Ascending aorta (tissue), 2 donors: ENCODE results near the gene KHDRBS1. TPM values are rescaled to one million over a fixed set of nuclear protein-coding genes. Genes with fewer than 3 reads are reported as not detected.

Experiments used
- DNase-seq, 2 donors: peaks; one replicate each; pipeline ENCODE4 v3.0.0-alpha.2; 2019; ENCODE audit warnings: low spot score in 2 of 2
- H3K27ac ChIP-seq, 2 donors: fragments of 200-600 bp; sonication (generic); one replicate each; pipeline ENCODE4 v1.5.1; 2016 to 2017; ENCODE audit warnings: mild to moderate bottlenecking in 1 of 2
- H3K27me3 ChIP-seq: fragments of 200-600 bp; sonication (generic); one replicate; pipeline ENCODE4 v1.5.1; 2017
- H3K36me3 ChIP-seq, 2 donors: fragments of 200-600 bp; sonication (generic); one replicate each; pipeline ENCODE4 v1.5.1; 2016
- H3K4me1 ChIP-seq, 2 donors: fragments of 200-600 bp; sonication (generic); one replicate each; pipeline ENCODE4 v1.5.1; 2016 to 2017; ENCODE audit warnings: mild to moderate bottlenecking in 1 of 2
- H3K4me3 ChIP-seq, 2 donors: fragments of 200-600 bp; sonication (generic); one replicate each; pipeline ENCODE4 v1.5.1; 2016 to 2017; ENCODE audit warnings: mild to moderate bottlenecking in 1 of 2
- H3K9me3 ChIP-seq, 2 donors: fragments of 200-600 bp; sonication (generic); one replicate each; pipeline ENCODE4 v1.5.1; 2016
- intact Hi-C: fragments of 100-400 bp; cut with DNase I; formaldehyde crosslinking; loops from one replicate; pipeline ENCODE4 v1.15.1; 2023
- total RNA-seq: library from RNA; depleted of rRNA; stranded (reverse); fragments of >200 nt; gene quantifications from one replicate; pipeline ENCODE4 v1.1.0, GENCODE V29; 2016
- TF ChIP-seq, protein P1 (sequence below), 3 experiments: fragments of 200-600 bp in 2 of 3; fragments of 450-650 bp in 1 of 3; sonication (generic) in 2 of 3; IDR thresholded peaks; one replicate each; pipeline ENCODE4 v1.5.1; 2016 to 2019; ENCODE audit warnings: antibody characterized with exemption in 3 of 3, mild to moderate bottlenecking in 1 of 3, moderate library complexity in 1 of 3

KHDRBS1 gene
- total RNA-seq, 1 donor from 2014 or later, result 120 TPM

GRCh38 chr1:32031578-32032274 lies 18.1 kb downstream of the KHDRBS1 start:
- peaks cover 4 to 19% of the 10 kb centered on the region in 2 donors for H3K4me1 ChIP-seq
- H3K27me3 ChIP-seq, result no peaks in the 10 kb centered on the region
- peak overlapping the region; percentile 11 to 42 for H3K27ac ChIP-seq
- no peaks in the 10 kb centered on the region for H3K9me3 ChIP-seq
- intact Hi-C loops, result no loop called here
- peaks cover 21 to 23% of the 10 kb centered on the region in 2 donors for H3K36me3 ChIP-seq
- TF ChIP-seq, protein P1, sequence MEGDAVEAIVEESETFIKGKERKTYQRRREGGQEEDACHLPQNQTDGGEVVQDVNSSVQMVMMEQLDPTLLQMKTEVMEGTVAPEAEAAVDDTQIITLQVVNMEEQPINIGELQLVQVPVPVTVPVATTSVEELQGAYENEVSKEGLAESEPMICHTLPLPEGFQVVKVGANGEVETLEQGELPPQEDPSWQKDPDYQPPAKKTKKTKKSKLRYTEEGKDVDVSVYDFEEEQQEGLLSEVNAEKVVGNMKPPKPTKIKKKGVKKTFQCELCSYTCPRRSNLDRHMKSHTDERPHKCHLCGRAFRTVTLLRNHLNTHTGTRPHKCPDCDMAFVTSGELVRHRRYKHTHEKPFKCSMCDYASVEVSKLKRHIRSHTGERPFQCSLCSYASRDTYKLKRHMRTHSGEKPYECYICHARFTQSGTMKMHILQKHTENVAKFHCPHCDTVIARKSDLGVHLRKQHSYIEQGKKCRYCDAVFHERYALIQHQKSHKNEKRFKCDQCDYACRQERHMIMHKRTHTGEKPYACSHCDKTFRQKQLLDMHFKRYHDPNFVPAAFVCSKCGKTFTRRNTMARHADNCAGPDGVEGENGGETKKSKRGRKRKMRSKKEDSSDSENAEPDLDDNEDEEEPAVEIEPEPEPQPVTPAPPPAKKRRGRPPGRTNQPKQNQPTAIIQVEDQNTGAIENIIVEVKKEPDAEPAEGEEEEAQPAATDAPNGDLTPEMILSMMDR (IDR thresholded peaks at IDR 0.05), result no peak
- H3K4me3 ChIP-seq, result no peak overlapping the region
- DNase-seq, result no peak

DNA sequence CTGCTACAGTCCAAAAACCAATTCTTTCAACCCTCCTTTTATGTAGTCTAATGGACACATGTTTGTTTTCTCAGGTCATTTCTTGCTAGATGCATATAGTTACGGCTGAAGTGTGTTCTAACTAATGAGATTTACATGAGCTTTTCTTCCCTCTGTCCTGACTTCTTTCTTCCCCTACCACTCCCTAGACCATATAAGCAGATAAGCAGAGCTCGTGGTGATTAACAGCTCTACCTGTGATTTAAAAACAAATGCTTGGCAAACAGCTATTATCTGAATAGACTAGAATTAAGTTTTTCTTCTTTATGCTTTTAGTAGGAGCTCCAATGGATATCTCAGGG lies 18.6 kb downstream of the KHDRBS1 start:
- TF ChIP-seq, protein P1 (IDR thresholded peaks at IDR 0.05), result no peak
- peaks cover 25 to 28% of the 10 kb centered on the region in 2 donors for H3K36me3 ChIP-seq
- H3K9me3 ChIP-seq, result no peaks in the 10 kb centered on the region
- no peaks in the 10 kb centered on the region for H3K27me3 ChIP-seq
- no peak for DNase-seq
- H3K4me3 ChIP-seq, result no peak overlapping the region
- peak overlapping the region; percentile 4 to 42 for H3K27ac ChIP-seq
- intact Hi-C loops, result no loop called here
- H3K4me1 ChIP-seq, result peaks cover 4 to 17% of the 10 kb centered on the region in 2 donors

DNA sequence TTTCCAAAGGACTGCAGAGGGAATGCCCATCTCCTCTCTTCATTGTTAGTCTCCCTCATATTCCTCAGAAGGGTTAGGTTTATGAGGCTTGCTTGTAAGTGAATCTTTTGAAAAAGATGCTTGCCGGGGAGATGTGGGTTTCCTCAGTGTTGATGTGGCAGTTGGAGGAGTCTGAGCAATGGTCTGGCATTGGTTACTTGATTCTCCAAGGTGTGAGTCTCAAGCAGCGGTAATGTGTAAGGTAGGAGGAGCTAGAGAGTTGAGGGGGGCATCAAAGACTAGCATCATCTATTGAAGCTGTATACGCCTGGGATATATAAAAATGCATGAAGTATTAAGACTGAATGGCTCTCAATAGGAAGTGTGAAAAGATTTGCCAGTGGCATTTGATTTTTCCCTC lies 21.5 kb downstream of the KHDRBS1 start:
- peaks cover 4 to 15% of the 10 kb centered on the region in 2 donors for H3K4me1 ChIP-seq
- no peak overlapping the region for H3K27ac ChIP-seq
- H3K36me3 ChIP-seq, result peaks cover 53 to 57% of the 10 kb centered on the region in 2 donors
- DNase-seq, result no peak
- no peak overlapping the region for H3K4me3 ChIP-seq
- no peaks in the 10 kb centered on the region for H3K9me3 ChIP-seq
- H3K27me3 ChIP-seq, result no peaks in the 10 kb centered on the region
- TF ChIP-seq, protein P1 (IDR thresholded peaks at IDR 0.05), result no peak
- intact Hi-C loops, result no loop called here

GRCh38 chr1:32040711-32041110 lies 27.0 kb downstream of the KHDRBS1 start:
- H3K27me3 ChIP-seq, result no peaks in the 10 kb centered on the region
- no peaks in the 10 kb centered on the region for H3K9me3 ChIP-seq
- no peaks in the 10 kb centered on the region for H3K4me1 ChIP-seq
- peaks cover 65 to 70% of the 10 kb centered on the region in 2 donors for H3K36me3 ChIP-seq
- no peak overlapping the region for H3K27ac ChIP-seq
- no peak for DNase-seq
- H3K4me3 ChIP-seq, result no peak overlapping the region
- intact Hi-C loops, result no loop called here
- TF ChIP-seq, protein P1 (IDR thresholded peaks at IDR 0.05), result no peak

DNA sequence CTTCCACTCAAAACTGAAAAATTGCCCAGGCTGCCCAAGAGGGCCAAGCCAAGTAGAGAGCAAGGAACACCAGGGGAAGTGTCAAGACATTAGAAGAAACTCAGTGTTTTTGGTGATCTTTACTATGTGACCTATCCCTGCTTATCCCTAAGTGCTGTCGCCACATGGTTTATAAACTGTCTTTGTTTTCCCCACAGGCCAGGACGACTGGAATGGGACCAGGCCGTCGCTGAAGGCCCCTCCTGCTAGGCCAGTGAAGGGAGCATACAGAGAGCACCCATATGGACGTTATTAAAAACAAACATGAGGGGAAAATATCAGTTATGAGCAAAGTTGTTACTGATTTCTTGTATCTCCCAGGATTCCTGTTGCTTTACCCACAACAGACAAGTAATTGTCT lies 28.7 kb downstream of the KHDRBS1 start:
- intact Hi-C loops, result no loop called here
- Histone ChIP-seq H3K27ac (no peak overlapping the region), H3K4me1 (no peaks in the 10 kb centered on the region), H3K27me3 (no peaks in the 10 kb centered on the region), H3K36me3 (peaks cover 58 to 80% of the 10 kb centered on the region in 2 donors), H3K9me3 (no peaks in the 10 kb centered on the region), H3K4me3 (no peak overlapping the region)
- TF ChIP-seq, protein P1 (IDR thresholded peaks at IDR 0.05), result no peak
- no peak for DNase-seq
